Astrocyte of the spinal cord (primary cell): ENCODE data around the gene NRXN3.

Source experiments
- DNase-seq: peaks from one replicate; pipeline ENCODE4 v3.0.0; 2011; ENCODE audit warnings: low read depth, low spot score
- H3K4me3 ChIP-seq: 2 replicates; pipeline ENCODE4 v1.5.1; 2011; ENCODE audit warnings: low read depth, mild to moderate bottlenecking, low read length, moderate library complexity
- CTCF ChIP-seq: IDR thresholded peaks from 2 replicates; pipeline ENCODE4 v1.5.1; 2012; ENCODE audit warnings: low read depth, mild to moderate bottlenecking, low read length, inconsistent platforms
- in situ Hi-C: cut with HindIII; loops from 2 replicates; pipeline ENCODE4 v1.10.0; 2017; ENCODE audit warnings: low sequenced_read_pairs

Gene NRXN3

DNA sequence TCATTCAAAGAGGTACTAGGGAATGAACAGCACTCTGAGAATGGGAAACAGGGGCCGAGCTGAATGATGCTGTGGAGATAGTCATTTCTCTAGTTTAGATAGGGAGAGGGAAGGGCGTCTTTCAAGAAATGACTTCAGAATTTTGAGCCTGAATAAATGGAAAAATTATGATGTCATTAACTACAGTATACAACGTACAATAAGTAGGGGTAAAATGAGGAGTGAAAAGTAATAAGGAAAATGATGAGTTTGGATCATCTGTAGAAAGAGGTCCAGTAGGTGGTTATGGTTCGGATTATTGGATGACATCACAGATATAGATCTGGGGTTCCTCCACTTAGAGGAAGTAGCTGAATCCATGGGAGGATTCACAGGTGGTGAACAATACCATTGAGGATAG lies 1081.1 kb downstream of the NRXN3 start:
- no peak for TF ChIP-seq CTCF
- in situ Hi-C loops: no loop called here
- no peak for DNase-seq
- H3K4me3 ChIP-seq: no peak overlapping the region

GRCh38 chr14:79253576-79253975 lies 1083.4 kb downstream of the NRXN3 start:
- in situ Hi-C loops: no loop called here
- no peak for DNase-seq
- no peak for TF ChIP-seq CTCF
- H3K4me3 ChIP-seq: no peak overlapping the region

GRCh38 chr14:79254069-79254775 lies 1084.0 kb downstream of the NRXN3 start:
- no peak for TF ChIP-seq CTCF
- H3K4me3 ChIP-seq: no peak overlapping the region
- in situ Hi-C loops: no loop called here
- peak; percentile 66 for DNase-seq

DNA sequence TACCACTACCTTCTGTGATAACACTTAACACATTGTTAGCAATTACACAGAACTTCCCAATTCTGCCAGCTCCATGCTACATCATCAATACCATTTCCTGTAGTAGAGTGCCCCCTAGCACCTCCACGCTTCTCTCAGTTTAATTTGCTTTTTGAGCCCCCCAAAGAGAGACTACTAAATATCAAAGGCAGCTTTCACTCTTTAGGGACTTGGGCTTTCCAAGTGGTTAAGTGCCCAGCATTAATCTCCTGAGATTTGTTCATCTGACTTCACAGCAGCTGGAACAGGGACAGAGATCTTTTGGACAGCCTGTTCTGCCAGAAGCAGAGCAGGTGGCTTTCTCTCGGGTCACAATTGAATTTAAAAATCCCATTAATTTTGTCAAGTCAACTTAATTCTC lies 1086.2 kb downstream of the NRXN3 start:
- H3K4me3 ChIP-seq: no peak overlapping the region
- TF ChIP-seq CTCF: no peak
- no peak for DNase-seq
- in situ Hi-C loops: no loop called here

DNA sequence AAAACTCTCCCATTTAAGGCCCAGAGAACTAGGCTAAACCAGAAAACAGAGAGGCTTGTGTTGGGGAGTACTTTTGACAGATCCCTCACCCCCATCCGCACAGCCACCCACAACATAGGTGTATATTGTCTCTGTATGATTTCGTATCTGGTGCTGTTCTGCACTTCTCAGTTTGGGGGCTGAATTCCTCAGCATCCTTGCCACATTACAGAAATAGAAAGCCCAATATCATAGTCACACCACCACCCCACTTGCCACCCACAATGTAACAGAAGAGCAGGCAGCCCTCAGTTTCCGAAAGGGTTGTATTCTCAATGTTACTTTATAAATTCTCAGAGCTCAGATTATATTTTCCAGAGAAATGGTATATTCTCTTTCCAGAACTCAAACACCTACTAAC lies 1090.2 kb downstream of the NRXN3 start:
- no peak overlapping the region for H3K4me3 ChIP-seq
- no peak for TF ChIP-seq CTCF
- no peak for DNase-seq
- in situ Hi-C loops: no loop called here

- in situ Hi-C loops: no loop called here
- no peak for TF ChIP-seq CTCF
- no peak for DNase-seq
- H3K4me3 ChIP-seq: no peak overlapping the region
Observed at GRCh38 chr14:79265366-79265946, 1095.3 kb downstream of the NRXN3 start.
